Stromal cell of bone marrow (primary cell): ENCODE results near the gene PLEKHG4B.

Source experiments
- DNase-seq: peaks from one replicate; pipeline ENCODE4 v3.0.0-alpha.2; 2012; ENCODE audit warnings: low read depth

The PLEKHG4B gene

DNA sequence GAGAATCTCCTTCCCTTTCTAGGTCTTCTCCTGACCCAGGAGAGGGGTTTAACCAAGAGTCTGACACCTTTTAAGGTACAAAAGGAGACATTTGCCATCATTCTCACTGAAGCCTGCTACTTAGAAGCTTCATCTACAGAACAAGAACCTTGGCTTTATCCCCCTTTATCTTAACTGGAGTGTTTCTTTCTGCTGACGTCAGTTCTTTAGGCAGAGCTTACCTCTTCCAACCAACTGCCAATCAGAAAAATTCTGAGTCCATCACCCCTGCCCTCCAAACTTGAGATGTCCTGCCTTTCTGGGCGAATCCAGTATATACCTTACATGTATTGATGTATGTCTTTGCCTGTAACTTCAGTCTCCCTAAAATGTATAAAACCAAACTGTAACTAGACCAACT lies 37.2 kb downstream of the PLEKHG4B start:
- no peak for DNase-seq

DNA sequence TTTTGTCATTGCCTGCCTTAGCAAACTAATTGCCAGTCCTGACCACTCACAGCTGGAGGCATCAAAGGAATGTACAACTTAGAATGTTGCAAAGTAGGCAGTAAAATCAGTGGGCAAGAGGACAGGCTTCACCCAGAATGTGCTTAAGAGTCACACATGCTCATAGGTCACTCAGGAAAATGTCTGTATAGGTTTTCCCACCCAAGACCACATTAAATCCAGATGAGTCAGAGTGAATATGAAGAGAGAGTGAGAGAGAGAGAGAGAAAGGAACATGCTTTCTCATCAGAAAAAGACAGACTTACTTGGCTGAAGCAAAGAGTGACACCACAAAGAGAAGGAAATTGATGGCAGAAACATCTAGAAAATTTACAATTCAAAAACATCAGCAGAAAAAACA lies 37.9 kb downstream of the PLEKHG4B start:
- no peak for DNase-seq

DNA sequence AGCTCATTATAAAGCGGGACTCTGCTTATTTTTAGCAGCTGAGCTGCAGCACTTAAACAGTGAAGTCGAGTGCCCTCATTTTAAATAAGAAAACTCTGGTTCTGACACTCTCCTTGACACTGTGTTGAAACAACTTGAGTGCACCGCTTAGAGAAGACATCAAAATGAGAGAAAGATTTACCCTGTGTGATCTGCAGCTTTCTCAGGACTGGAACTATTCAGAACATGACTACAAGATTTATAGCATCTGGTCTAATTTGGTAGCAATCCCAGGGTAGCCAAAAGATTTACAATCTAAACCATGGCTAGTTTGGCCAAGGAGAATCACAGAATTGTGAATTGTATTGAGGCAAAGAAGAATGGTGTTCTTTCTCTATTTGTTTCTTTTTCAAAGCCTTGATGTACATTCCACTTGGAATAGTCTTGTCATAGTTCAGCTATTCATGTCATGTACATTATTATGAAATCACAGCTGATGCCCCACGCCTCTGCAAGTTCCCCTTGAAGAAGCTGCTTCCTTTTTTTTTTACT lies 38.7 kb downstream of the PLEKHG4B start:
- DNase-seq: no peak

DNA sequence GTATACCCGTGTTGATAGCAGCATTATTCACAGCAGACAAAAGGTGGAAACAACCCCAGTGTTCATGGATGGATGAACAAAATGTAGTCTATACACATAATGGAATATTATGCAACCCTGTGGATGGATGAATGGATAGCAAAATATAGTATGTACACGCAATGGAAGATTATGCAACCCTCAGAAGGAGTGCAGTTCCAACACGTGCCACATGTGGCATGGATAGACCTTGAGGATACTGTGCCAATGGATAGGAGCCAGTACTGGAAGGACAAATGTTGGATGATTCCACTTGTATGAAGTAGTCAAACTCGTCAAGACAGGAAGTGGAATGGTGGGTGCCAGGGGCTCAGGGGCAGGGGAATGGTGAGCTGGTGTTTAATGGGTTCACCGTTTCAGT lies 44.9 kb downstream of the PLEKHG4B start:
- DNase-seq: no peak

DNA sequence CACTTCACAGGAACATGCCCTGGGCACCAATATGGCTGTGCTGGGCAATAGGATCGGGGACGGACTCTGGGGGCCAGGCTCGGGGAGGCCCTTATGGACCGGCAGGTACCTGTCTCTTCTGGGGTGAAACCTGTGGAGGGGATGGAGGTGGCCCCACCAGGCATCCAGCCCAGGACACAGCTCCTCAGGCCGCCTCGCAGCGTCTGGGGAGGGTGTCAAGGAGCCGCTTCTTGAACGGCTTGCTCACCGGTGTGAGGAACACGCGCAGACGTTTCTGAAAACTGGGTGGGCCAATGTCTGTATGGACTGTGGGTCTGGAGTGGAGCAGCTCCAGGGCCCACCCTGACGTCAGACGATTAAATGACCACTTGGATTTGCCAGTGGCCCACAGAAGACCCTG lies 45.8 kb downstream of the PLEKHG4B start:
- no peak for DNase-seq

DNA sequence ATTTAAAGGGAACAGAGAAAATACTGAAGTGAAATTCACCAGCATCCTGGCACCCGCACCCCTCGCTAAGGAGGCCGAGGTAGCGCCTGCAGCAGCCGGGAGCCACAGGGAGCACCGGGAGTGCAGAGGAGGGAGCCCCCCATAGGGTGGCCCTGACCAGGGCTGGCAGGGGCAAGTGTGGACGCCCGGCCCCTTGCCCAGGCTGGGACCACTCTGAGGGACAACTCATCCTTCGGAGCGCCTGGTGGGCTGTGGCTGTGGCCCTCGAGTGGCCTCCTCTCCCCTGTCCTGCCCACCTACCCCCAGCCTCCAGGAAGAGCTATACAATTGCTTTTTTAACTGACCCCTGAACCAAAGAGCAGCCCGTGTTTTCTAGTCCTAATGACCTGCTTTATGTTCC lies 47.0 kb downstream of the PLEKHG4B start:
- no peak for DNase-seq

DNA sequence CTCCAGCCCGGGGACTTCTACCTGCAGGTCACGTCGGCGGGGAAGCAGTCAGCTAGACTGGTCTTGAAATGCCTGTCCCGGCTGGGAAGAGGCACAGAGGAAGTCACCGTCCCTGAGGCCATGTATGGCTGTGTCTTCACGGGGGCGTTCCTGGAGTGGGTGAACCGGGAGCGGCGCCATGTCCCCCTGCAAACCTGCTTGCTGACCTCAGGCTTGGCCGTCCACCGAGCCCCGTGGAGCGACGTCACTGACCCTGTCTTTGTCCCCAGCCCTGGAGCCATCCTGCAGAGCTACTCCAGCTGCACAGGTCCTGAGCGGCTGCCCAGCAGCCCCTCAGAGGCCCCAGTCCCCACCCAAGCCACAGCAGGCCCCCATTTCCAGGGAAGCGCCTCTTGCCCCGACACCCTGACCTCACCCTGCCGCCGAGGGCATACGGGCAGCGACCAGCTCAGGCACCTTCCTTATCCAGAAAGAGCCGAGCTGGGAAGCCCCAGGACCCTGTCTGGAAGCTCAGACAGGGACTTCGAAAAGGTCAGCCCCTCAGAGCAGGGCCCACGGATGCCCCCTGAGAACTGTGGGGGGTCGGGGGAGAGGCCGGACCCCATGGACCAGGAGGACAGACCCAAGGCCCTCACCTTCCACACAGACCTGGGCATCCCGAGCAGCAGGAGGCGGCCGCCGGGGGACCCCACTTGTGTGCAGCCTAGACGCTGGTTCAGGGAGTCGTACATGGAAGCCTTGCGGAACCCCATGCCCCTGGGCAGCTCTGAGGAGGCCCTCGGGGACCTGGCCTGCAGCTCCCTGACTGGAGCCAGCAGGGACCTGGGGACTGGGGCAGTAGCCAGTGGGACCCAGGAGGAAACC lies 47.8 kb downstream of the PLEKHG4B start:
- DNase-seq: no peak

- DNase-seq: no peak
Observed at GRCh38 chr5:140443-140829, 48.5 kb downstream of the PLEKHG4B start.

GRCh38 chr5:141211-141610 lies 49.2 kb downstream of the PLEKHG4B start:
- DNase-seq: no peak

GRCh38 chr5:141761-142160 lies 49.8 kb downstream of the PLEKHG4B start:
- DNase-seq: no peak

- no peak for DNase-seq
Observed at GRCh38 chr5:142246-142810, 50.4 kb downstream of the PLEKHG4B start.

GRCh38 chr5:143041-143440 lies 51.1 kb downstream of the PLEKHG4B start:
- no peak for DNase-seq

- no peak for DNase-seq
Observed at GRCh38 chr5:144941-145340, 53.0 kb downstream of the PLEKHG4B start.

- no peak for DNase-seq
Observed at GRCh38 chr5:145585-146323, 53.8 kb downstream of the PLEKHG4B start.

- no peak for DNase-seq
Observed at GRCh38 chr5:147751-148150, 55.8 kb downstream of the PLEKHG4B start.

GRCh38 chr5:149745-150485 lies 57.9 kb downstream of the PLEKHG4B start:
- DNase-seq: no peak

DNA sequence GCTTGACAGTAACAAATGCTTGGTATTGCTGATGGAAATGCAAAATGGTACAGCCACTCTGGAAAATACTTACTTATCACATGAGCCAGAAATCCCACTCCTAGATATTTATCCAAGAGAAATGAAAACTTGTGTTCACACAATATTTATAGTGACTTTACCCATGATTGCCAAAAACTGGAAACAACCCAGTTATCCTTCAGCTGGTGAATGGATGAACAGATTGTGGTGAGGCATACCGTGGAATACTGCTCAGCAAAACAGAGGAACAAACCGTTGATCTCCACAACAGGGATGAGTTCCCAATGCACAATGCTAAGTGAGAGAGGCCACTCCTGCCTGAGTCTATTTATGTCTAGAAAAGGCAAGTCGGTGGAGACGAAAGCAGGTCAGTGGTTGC lies 58.8 kb downstream of the PLEKHG4B start:
- DNase-seq: no peak

- DNase-seq: no peak
Observed at GRCh38 chr5:152077-152476, 60.1 kb downstream of the PLEKHG4B start.

GRCh38 chr5:153256-153655 lies 61.3 kb downstream of the PLEKHG4B start:
- DNase-seq: no peak

- no peak for DNase-seq
Observed at GRCh38 chr5:154236-154635, 62.3 kb downstream of the PLEKHG4B start.

DNA sequence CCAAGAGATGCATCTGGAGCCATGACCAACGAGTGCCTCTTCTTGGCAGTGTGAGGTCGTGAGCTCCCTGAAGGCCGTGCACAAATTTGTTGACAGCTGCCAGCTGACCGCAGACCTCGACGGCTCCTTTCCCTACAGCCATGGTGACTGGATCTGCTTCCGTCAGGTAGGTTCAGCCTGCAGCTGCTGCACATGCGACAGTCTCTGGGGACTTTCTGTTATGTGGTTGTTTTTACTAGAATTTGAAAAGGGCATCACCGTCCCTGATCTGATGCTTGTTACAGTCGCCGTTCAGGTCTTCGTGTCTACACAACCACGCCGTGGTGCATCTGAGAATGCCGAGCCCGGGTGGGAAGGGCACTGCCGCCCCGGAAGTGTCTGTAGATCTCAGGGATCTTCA lies 62.9 kb downstream of the PLEKHG4B start:
- DNase-seq: no peak
